Gastroesophageal sphincter (tissue), 4 donors: ENCODE measurements around the gene MAP3K21. TPM values are rescaled to one million over a fixed set of nuclear protein-coding genes. Genes with fewer than 3 reads are reported as not detected.

Source experiments
- ATAC-seq: fragments of 150-250 bp; one replicate; pipeline ENCODE4 v1.9.1; 2016; ENCODE audit warnings: mild to moderate bottlenecking, moderate library complexity
- H3K27ac ChIP-seq, 4 donors: fragments of 200-600 bp; sonication (generic) in 3 of 4; 1 replicate in 3 of 4; 2 replicates in 1 of 4; pipeline ENCODE4 v1.5.1; 2016 to 2019
- H3K27me3 ChIP-seq: fragments of 200-600 bp; sonication (generic); one replicate; pipeline ENCODE4 v1.5.1; 2019
- H3K36me3 ChIP-seq, 2 donors: fragments of 200-600 bp; sonication (generic); one replicate each; pipeline ENCODE4 v1.5.1; 2019; ENCODE audit warnings: control low read depth in 1 of 2
- H3K4me1 ChIP-seq, 3 donors: fragments of 200-600 bp; sonication (generic); 1 replicate in 2 of 3; 2 replicates in 1 of 3; pipeline ENCODE4 v1.5.1; 2016 to 2019; ENCODE audit warnings: control low read depth in 2 of 3
- H3K4me3 ChIP-seq, 2 donors: fragments of 200-600 bp; sonication (generic); one replicate each; pipeline ENCODE4 v1.5.1; 2019; ENCODE audit warnings: mild to moderate bottlenecking in 1 of 2, moderate library complexity in 1 of 2
- H3K9me3 ChIP-seq, 3 donors: fragments of 200-600 bp; sonication (generic); one replicate each; pipeline ENCODE4 v1.5.1; 2017 to 2019; ENCODE audit warnings: control low read depth in 2 of 3
- EP300 ChIP-seq: sonication (generic); formaldehyde crosslinking; IDR thresholded peaks from one replicate; pipeline ENCODE4 v1.6.1; 2017; ENCODE audit warnings: antibody characterized with exemption, mild to moderate bottlenecking
- POLR2A ChIP-seq, 2 donors: fragments of 450-650 bp; IDR thresholded peaks; one replicate each; pipeline ENCODE4 v1.6.1; 2017; ENCODE audit warnings: antibody characterized with exemption in 2 of 2, mild to moderate bottlenecking in 2 of 2, moderate library complexity in 1 of 2
- POLR2AphosphoS5 ChIP-seq: sonication (generic); formaldehyde crosslinking; IDR thresholded peaks from one replicate; pipeline ENCODE4 v1.6.1; 2017; ENCODE audit warnings: antibody characterized with exemption
- WGBS, 2 donors: methylation state at CpG; one replicate each; pipeline ENCODE4 v1.1.5; 2018; ENCODE audit warnings: low coverage in 1 of 2; 5-methylcytosine and 5-hydroxymethylcytosine counted together
- total RNA-seq, 4 donors: library from RNA; depleted of rRNA; stranded (reverse); fragments of >200 nt; gene quantifications; one replicate each; pipeline ENCODE4 v1.1.0, GENCODE V29; 2016
- TF ChIP-seq, protein P1 (sequence below), 4 experiments: fragments of 200-600 bp in 2 of 4; fragments of 450-650 bp in 2 of 4; sonication (generic) in 1 of 4; IDR thresholded peaks; one replicate each; pipeline ENCODE4 v1.5.1; 2017 to 2019; ENCODE audit warnings: antibody characterized with exemption in 4 of 4, mild to moderate bottlenecking in 2 of 4, moderate library complexity in 2 of 4

Gene MAP3K21
- total RNA-seq, 4 donors from 2014 or later = 0.27 to 1.2 (median 0.61) TPM

DNA sequence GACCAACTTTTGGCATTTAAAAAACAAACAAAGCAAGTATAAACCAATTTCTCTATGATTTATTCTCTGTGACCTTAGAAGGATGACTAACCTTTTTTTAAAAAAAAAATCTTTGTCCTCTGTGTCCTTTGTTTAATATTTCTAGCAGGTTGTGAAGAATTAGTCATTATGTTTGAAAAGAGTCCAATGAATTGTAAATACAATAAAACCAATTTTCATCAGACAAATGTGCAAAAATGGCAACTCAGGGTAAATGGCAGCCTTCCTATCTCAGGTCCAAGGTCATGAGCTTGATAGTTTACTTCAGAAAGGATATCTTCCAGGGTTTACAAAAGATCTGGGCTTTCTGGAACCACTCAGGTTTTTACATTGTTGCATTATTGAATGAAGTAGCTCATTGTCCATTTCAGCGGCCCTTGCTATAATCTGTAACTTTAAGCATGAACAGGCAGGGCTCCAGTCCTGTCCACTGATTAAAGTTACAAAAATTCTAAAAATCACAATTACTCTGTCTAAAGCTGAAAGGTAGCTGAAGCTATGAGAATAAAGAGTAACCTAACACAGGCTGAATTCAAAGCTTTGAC is 11.7 kb upstream of the MAP3K21 start:
- no peak overlapping the region for H3K4me3 ChIP-seq
- no peaks in the 10 kb centered on the region for H3K9me3 ChIP-seq
- no peaks in the 10 kb centered on the region for H3K27me3 ChIP-seq
- no peaks in the 10 kb centered on the region for H3K36me3 ChIP-seq
- no peak for ATAC-seq
- TF ChIP-seq POLR2A (IDR thresholded peaks at IDR 0.05) = no peak
- no peak for TF ChIP-seq POLR2AphosphoS5
- no peak for TF ChIP-seq EP300
- TF ChIP-seq, protein P1, sequence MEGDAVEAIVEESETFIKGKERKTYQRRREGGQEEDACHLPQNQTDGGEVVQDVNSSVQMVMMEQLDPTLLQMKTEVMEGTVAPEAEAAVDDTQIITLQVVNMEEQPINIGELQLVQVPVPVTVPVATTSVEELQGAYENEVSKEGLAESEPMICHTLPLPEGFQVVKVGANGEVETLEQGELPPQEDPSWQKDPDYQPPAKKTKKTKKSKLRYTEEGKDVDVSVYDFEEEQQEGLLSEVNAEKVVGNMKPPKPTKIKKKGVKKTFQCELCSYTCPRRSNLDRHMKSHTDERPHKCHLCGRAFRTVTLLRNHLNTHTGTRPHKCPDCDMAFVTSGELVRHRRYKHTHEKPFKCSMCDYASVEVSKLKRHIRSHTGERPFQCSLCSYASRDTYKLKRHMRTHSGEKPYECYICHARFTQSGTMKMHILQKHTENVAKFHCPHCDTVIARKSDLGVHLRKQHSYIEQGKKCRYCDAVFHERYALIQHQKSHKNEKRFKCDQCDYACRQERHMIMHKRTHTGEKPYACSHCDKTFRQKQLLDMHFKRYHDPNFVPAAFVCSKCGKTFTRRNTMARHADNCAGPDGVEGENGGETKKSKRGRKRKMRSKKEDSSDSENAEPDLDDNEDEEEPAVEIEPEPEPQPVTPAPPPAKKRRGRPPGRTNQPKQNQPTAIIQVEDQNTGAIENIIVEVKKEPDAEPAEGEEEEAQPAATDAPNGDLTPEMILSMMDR (IDR thresholded peaks at IDR 0.05) = no peak
- H3K27ac ChIP-seq = no peak overlapping the region
- H3K4me1 ChIP-seq = no peaks in the 10 kb centered on the region
- 31 to 89% methylated on average over 1 of the region's 1 CpG for WGBS, 2 donors

DNA sequence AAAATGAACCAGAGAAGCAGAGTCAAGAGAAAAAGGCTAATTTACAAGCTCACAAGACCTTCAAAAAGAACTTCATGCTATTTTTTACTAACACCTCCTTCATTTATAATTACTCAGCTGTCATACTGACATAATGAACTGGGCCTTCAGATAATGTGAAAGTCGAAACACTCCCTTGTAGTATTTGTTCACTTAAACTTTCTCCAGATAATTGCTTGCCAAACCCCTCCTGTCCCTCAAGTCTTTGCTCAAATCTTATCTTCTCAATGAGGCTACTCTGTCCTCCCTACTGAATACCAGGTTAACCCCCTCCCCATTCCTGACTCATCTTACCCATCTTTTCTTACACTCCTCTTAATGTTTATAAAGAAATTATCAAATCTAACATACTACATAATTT is 11.1 kb upstream of the MAP3K21 start:
- TF ChIP-seq EP300 = no peak
- TF ChIP-seq, protein P1 (IDR thresholded peaks at IDR 0.05) = no peak
- no peak for TF ChIP-seq POLR2A (IDR thresholded peaks at IDR 0.05)
- TF ChIP-seq POLR2AphosphoS5 = no peak
- no peak for ATAC-seq
- Histone ChIP-seq H3K4me3 (no peak overlapping the region), H3K9me3 (no peaks in the 10 kb centered on the region), H3K36me3 (no peaks in the 10 kb centered on the region), H3K4me1 (no peaks in the 10 kb centered on the region), H3K27ac (no peak overlapping the region), H3K27me3 (no peaks in the 10 kb centered on the region)
- 48 to 91% methylated on average over 1 of the region's 1 CpG for WGBS, 2 donors

DNA sequence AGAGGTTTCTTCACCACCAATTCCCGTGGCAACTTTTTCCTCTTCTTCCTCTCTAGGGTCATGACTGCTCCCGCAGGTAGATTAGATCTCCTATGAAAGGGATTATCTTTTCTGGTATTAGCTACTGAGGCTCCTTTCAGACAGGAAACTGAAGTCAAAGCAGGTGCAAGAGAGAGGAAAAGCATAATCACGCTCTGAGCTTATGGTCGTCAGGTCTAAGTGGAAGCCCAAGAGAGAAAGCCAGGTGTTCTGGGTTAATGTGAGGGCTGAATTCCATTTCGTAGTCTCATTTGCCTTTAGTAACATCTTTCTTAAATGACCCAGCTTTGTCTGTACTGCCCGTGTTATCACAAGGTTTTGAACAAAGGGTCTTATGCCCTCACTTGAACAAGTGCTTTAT is 8.3 kb upstream of the MAP3K21 start:
- Histone ChIP-seq H3K4me1 (no peaks in the 10 kb centered on the region), H3K36me3 (no peaks in the 10 kb centered on the region), H3K9me3 (no peaks in the 10 kb centered on the region), H3K27ac (no peak overlapping the region), H3K27me3 (no peaks in the 10 kb centered on the region), H3K4me3 (no peak overlapping the region)
- TF ChIP-seq POLR2A (IDR thresholded peaks at IDR 0.05) (no peak), EP300 (no peak), POLR2AphosphoS5 (no peak)
- TF ChIP-seq, protein P1 (IDR thresholded peaks at IDR 0.05) = no peak
- ATAC-seq = no peak
- WGBS, 2 donors = 65 to 66% methylated on average over 3 to 6 of the region's 6 CpGs

DNA sequence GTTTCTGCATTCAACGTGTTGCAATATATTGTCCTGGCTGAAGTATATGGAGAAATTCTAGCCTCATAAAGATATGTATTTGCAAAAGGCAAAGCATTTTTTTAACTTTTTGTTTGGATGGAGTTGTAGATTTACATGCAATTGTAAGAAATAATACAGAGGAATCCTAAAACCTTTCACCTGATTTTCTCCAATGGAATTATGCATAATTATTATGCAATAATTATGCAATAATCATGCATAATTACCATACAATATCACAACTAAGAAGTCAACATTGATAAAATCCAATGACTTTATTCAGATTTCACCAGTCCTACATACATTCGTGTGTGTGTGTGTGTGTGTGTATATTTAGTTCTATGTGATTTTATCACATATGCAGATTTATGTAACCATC is 7.5 kb upstream of the MAP3K21 start:
- Histone ChIP-seq H3K27ac (no peak overlapping the region), H3K9me3 (no peaks in the 10 kb centered on the region), H3K4me3 (no peak overlapping the region), H3K4me1 (no peaks in the 10 kb centered on the region), H3K27me3 (no peaks in the 10 kb centered on the region), H3K36me3 (no peaks in the 10 kb centered on the region)
- ATAC-seq = no peak
- TF ChIP-seq EP300 (no peak), POLR2AphosphoS5 (no peak), POLR2A (IDR thresholded peaks at IDR 0.05) (no peak)
- TF ChIP-seq, protein P1 (IDR thresholded peaks at IDR 0.05) = no peak
- WGBS, 2 donors = 45 to 67% methylated on average over 2 of the region's 2 CpGs

DNA sequence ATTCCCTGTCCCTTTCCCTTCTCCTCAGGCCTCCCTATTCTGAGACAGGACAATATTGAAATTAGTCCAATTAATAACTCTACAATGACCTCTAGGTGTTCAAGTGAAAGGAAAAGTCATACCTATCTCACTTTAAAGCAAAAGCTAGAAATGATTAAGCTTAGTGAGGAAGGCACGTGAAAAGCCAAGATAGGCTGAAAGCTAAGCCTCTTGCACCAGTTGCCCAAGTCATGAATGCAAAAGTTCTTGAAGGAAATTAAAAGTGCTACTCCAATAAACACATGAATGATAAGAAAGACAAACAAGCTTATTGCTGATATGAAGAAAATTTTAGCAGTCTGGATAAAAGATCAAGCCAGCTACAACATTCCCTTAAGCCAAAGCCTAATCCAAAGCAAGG is 3.8 kb upstream of the MAP3K21 start:
- peaks cover 19% of the 10 kb centered on the region for H3K27me3 ChIP-seq
- WGBS, 2 donors = 100% methylated on average over 1 of the region's 1 CpG
- no peaks in the 10 kb centered on the region for H3K36me3 ChIP-seq
- no peak overlapping the region for H3K27ac ChIP-seq
- ATAC-seq = no peak
- no peak overlapping the region for H3K4me3 ChIP-seq
- H3K9me3 ChIP-seq = no peaks in the 10 kb centered on the region
- TF ChIP-seq, protein P1 (IDR thresholded peaks at IDR 0.05) = no peak
- no peak for TF ChIP-seq POLR2AphosphoS5
- no peak for TF ChIP-seq POLR2A (IDR thresholded peaks at IDR 0.05)
- TF ChIP-seq EP300 = no peak
- peaks cover 0 to 21% (median 2%) of the 10 kb centered on the region in 3 donors for H3K4me1 ChIP-seq
